Calu3 (cell line): ENCODE data around the gene FNTB. TPM values are rescaled to one million over a fixed set of nuclear protein-coding genes. Genes with fewer than 3 reads are reported as not detected.

Source experiments
- BruUV-seq: library from RNA; stranded (reverse); fragments of 400-500 nt; replicated peaks from 2 replicates; lab custom pipeline; 2021; lab: Mats Ljungman, UMichigan
- CTCF ChIA-PET: fragments of 300-600 bp; sonication (Branson Sonifier 250); formaldehyde crosslinking; loops from one replicate; lab custom pipeline; 2022; ENCODE audit warnings: antibody characterized with exemption; lab: Charles Lee
- DNase-seq: peaks from one replicate; pipeline ENCODE4 v3.0.0; 2022
- H3K27ac Mint-ChIP-seq: one replicate; pipeline ENCODE4 v1.8.0; 2022; ENCODE audit warnings: mixed read lengths; ENCODE audit not compliant: unreplicated experiment
- H3K27me3 Mint-ChIP-seq: one replicate; pipeline ENCODE4 v1.8.0; 2022; ENCODE audit warnings: mixed read lengths; ENCODE audit not compliant: unreplicated experiment
- H3K36me3 Mint-ChIP-seq: one replicate; pipeline ENCODE4 v1.8.0; 2022; ENCODE audit warnings: mild to moderate bottlenecking, moderate library complexity, mixed read lengths; ENCODE audit not compliant: insufficient read depth, unreplicated experiment
- H3K4me1 Mint-ChIP-seq: one replicate; pipeline ENCODE4 v1.8.0; 2022; ENCODE audit warnings: mild to moderate bottlenecking, low read depth, mixed read lengths; ENCODE audit not compliant: unreplicated experiment
- H3K4me3 Mint-ChIP-seq: one replicate; pipeline ENCODE4 v1.8.0; 2022; ENCODE audit warnings: mild to moderate bottlenecking, low read depth, moderate library complexity, mixed read lengths; ENCODE audit not compliant: unreplicated experiment
- H3K9me3 Mint-ChIP-seq: one replicate; pipeline ENCODE4 v1.8.0; 2022; ENCODE audit warnings: low read depth, mixed read lengths; ENCODE audit not compliant: unreplicated experiment
- intact Hi-C: fragments of 100-400 bp; cut with micrococcal nuclease; formaldehyde crosslinking; loops from one replicate; pipeline ENCODE4 v1.10.0; 2022; ENCODE audit not compliant: unreplicated experiment
- total RNA-seq: library from RNA; stranded (reverse); gene quantifications from 2 replicates; pipeline ENCODE4 v1.2.3, GENCODE V29; 2022
- TF ChIP-seq, protein P1 (sequence below): fragments of 200-600 bp; IDR thresholded peaks from one replicate; pipeline ENCODE4 v1.8.0; 2022; ENCODE audit warnings: antibody characterized with exemption; ENCODE audit not compliant: unreplicated experiment

Gene FNTB
- total RNA-seq, 1 experiment from 2014 or later, result 15.0 TPM

GRCh38 chr14:65033181-65033580, 46.5 kb downstream of the FNTB start:
- intact Hi-C loops, result no loop called here
- TF ChIP-seq, protein P1, sequence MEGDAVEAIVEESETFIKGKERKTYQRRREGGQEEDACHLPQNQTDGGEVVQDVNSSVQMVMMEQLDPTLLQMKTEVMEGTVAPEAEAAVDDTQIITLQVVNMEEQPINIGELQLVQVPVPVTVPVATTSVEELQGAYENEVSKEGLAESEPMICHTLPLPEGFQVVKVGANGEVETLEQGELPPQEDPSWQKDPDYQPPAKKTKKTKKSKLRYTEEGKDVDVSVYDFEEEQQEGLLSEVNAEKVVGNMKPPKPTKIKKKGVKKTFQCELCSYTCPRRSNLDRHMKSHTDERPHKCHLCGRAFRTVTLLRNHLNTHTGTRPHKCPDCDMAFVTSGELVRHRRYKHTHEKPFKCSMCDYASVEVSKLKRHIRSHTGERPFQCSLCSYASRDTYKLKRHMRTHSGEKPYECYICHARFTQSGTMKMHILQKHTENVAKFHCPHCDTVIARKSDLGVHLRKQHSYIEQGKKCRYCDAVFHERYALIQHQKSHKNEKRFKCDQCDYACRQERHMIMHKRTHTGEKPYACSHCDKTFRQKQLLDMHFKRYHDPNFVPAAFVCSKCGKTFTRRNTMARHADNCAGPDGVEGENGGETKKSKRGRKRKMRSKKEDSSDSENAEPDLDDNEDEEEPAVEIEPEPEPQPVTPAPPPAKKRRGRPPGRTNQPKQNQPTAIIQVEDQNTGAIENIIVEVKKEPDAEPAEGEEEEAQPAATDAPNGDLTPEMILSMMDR, result no peak
- Mint-ChIP-seq H3K36me3 (peaks cover 10% of the 10 kb centered on the region), H3K4me1 (no peaks in the 10 kb centered on the region), H3K27me3 (no peaks in the 10 kb centered on the region), H3K9me3 (no peaks in the 10 kb centered on the region), H3K27ac (no peak overlapping the region), H3K4me3 (no peak overlapping the region)
- BruUV-seq, result no TSS peak
- CTCF ChIA-PET, result no interaction called here
- DNase-seq, result no peak

DNA sequence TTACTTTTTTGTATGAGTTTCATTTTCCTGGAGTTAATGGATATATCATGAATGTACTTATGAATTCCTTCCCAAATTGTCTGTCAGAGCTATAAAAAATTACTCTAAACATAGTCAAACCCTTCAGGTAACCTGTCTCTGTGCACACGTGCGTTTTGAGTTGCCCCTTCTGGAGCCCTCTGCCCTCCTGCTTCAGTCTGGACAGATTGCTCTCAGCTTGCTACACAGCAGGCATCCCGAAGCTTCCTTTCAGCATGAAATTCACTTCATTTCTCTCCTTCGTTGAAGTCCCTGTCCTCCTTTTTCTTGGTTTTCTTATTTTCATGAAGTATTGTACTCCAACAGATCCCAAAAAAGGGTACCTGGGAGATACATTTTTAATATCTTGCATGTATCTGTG, 47.3 kb downstream of the FNTB start:
- CTCF ChIA-PET, result no interaction called here
- intact Hi-C loops, result no loop called here

DNA sequence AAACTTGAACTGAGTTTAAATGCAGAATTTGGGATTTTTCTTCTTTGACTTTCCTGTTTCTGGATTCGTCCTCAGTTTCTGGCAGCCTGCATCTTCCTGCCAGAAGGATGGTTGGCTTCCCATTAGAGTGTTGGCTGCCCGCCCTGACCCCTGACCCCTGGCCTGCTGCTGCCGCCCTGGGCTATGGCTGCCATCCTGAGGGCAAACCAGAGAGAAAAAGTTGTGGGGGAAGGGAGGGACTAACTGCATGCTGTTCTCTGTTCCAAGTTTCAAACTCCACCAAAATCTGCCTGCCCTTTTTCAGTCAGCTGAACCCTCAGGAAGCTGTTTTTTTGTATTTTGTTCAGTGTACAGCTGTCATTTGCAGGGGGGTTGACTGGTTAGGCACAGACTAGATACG, 48.4 kb downstream of the FNTB start:
- Mint-ChIP-seq H3K27ac (no peak overlapping the region), H3K4me3 (no peak overlapping the region), H3K36me3 (peaks cover 10% of the 10 kb centered on the region), H3K27me3 (no peaks in the 10 kb centered on the region), H3K4me1 (no peaks in the 10 kb centered on the region), H3K9me3 (no peaks in the 10 kb centered on the region)
- BruUV-seq, result no TSS peak
- CTCF ChIA-PET, result interaction anchor here (0.7 kb wide), 1 partner anchor 317 kb away, joined by 3 read pairs; no protein-coding TSS in a partner anchor
- intact Hi-C loops, result no loop called here
- TF ChIP-seq, protein P1, result no peak
- no peak for DNase-seq

More for the DNA sequence above, 47.3 kb downstream of the FNTB start:
- H3K4me1 Mint-ChIP-seq, result no peaks in the 10 kb centered on the region
- H3K4me3 Mint-ChIP-seq, result no peak overlapping the region
- BruUV-seq, result no TSS peak
- TF ChIP-seq, protein P1, result no peak
- no peak overlapping the region for H3K27ac Mint-ChIP-seq
- H3K9me3 Mint-ChIP-seq, result no peaks in the 10 kb centered on the region
- DNase-seq, result no peak
- H3K27me3 Mint-ChIP-seq, result no peaks in the 10 kb centered on the region
- H3K36me3 Mint-ChIP-seq, result peaks cover 10% of the 10 kb centered on the region

- TF ChIP-seq, protein P1, result no peak
- no peaks in the 10 kb centered on the region for H3K9me3 Mint-ChIP-seq
- DNase-seq, result no peak
- CTCF ChIA-PET, result no interaction called here
- no TSS peak for BruUV-seq
- no peak overlapping the region for H3K4me3 Mint-ChIP-seq
- H3K36me3 Mint-ChIP-seq, result peaks cover 10% of the 10 kb centered on the region
- intact Hi-C loops, result no loop called here
- no peaks in the 10 kb centered on the region for H3K4me1 Mint-ChIP-seq
- H3K27me3 Mint-ChIP-seq, result no peaks in the 10 kb centered on the region
- H3K27ac Mint-ChIP-seq, result no peak overlapping the region
Measured at GRCh38 chr14:65038966-65039365, 52.3 kb downstream of the FNTB start.
